ENCODE data around the gene TSC22D1.
"Not testable (repeated sequence)": the region's sequence is repeated elsewhere in the genome, so short reads cannot be mapped to it uniquely, and the experiment has no call there.

The TSC22D1 gene

GRCh38 chr13:44566601-44567000, 9.5 kb downstream of the TSC22D1 start:
- no peak for DNase-seq

GRCh38 chr13:44565881-44566280, 10.2 kb downstream of the TSC22D1 start:
- no peak for DNase-seq

GRCh38 chr13:44564936-44565335, 11.2 kb downstream of the TSC22D1 start:
- DNase-seq, result no peak

- not testable (repeated sequence) for DNase-seq
These were observed 13.3 kb downstream of the TSC22D1 start for GRCh38 chr13:44562853-44563252.

- DNase-seq, result no peak
These were observed 14.8 kb downstream of the TSC22D1 start for GRCh38 chr13:44561351-44561750.

GRCh38 chr13:44557986-44558385, 18.1 kb downstream of the TSC22D1 start:
- no peak for DNase-seq

- no peak for DNase-seq
These were observed 20.9 kb downstream of the TSC22D1 start for GRCh38 chr13:44555207-44555606.

- no peak for DNase-seq
These were observed 26.7 kb downstream of the TSC22D1 start for GRCh38 chr13:44549476-44549875.

GRCh38 chr13:44546164-44546563, 30.0 kb downstream of the TSC22D1 start:
- no peak for DNase-seq

GRCh38 chr13:44543369-44543768, 32.8 kb downstream of the TSC22D1 start:
- DNase-seq, result no peak

- no peak for DNase-seq
These were observed 33.8 kb downstream of the TSC22D1 start for GRCh38 chr13:44542361-44542760.

GRCh38 chr13:44541601-44542000, 34.5 kb downstream of the TSC22D1 start:
- no peak for DNase-seq

- no peak for DNase-seq
These were observed 35.2 kb downstream of the TSC22D1 start for GRCh38 chr13:44540761-44541434.

- DNase-seq, result peak in 3 of 6 experiments; percentile 18 to 46 (median 23)
These were observed 38.9 kb downstream of the TSC22D1 start for GRCh38 chr13:44537248-44537647.

GRCh38 chr13:44523146-44524015, 52.7 kb downstream of the TSC22D1 start:
- DNase-seq, result no peak

- DNase-seq, result no peak
These were observed 56.5 kb downstream of the TSC22D1 start for GRCh38 chr13:44519642-44520041.

- DNase-seq, result no peak
These were observed 59.4 kb downstream of the TSC22D1 start for GRCh38 chr13:44516771-44517170.

- no peak for DNase-seq
These were observed 61.9 kb downstream of the TSC22D1 start for GRCh38 chr13:44514278-44514677.

- not testable (repeated sequence) for DNase-seq
These were observed 66.3 kb downstream of the TSC22D1 start for GRCh38 chr13:44509853-44510252.

- DNase-seq, result no peak
These were observed 67.5 kb downstream of the TSC22D1 start for GRCh38 chr13:44508562-44509077.

GRCh38 chr13:44507639-44508038, 68.5 kb downstream of the TSC22D1 start:
- no peak for DNase-seq

- no peak for DNase-seq
These were observed 69.4 kb downstream of the TSC22D1 start for GRCh38 chr13:44506719-44507118.

- no peak for DNase-seq
These were observed 69.9 kb downstream of the TSC22D1 start for GRCh38 chr13:44506251-44506650.

GRCh38 chr13:44504116-44504515, 72.0 kb downstream of the TSC22D1 start:
- DNase-seq, result no peak
